Thymus (tissue), 11 donors: ENCODE results near the gene CYP2W1. TPM values are rescaled to one million over a fixed set of nuclear protein-coding genes. Genes with fewer than 3 reads are reported as not detected.

Experiments used
- DNase-seq, 9 donors: peaks; one replicate each; pipeline ENCODE4 v3.0.0-alpha.2; 2013; ENCODE audit warnings: low spot score in 9 of 9, low read depth in 6 of 9, missing footprints in 1 of 9
- H3K27ac ChIP-seq, 2 donors: one replicate each; pipeline ENCODE4 v1.5.1; 2013; ENCODE audit warnings: control low read depth in 1 of 2, low read depth in 1 of 2, low read length in 1 of 2, mild to moderate bottlenecking in 1 of 2, moderate library complexity in 1 of 2
- H3K27me3 ChIP-seq, 2 donors: one replicate each; pipeline ENCODE4 v1.5.1; 2013; ENCODE audit warnings: low read length in 1 of 2; ENCODE audit not compliant: control insufficient read depth in 2 of 2, insufficient read depth in 1 of 2
- H3K36me3 ChIP-seq, 2 donors: one replicate each; pipeline ENCODE4 v1.5.1; 2013; ENCODE audit warnings: low read length in 1 of 2, mild to moderate bottlenecking in 1 of 2, moderate library complexity in 1 of 2; ENCODE audit not compliant: control insufficient read depth in 2 of 2, insufficient read depth in 2 of 2
- H3K4me1 ChIP-seq, 2 donors: one replicate each; pipeline ENCODE4 v1.5.1; 2013; ENCODE audit warnings: low read length in 2 of 2; ENCODE audit not compliant: control insufficient read depth in 2 of 2, insufficient read depth in 2 of 2
- H3K4me3 ChIP-seq, 2 donors: one replicate each; pipeline ENCODE4 v1.5.1; 2013; ENCODE audit warnings: low read length in 2 of 2, control low read depth in 1 of 2, mild to moderate bottlenecking in 1 of 2
- H3K9me3 ChIP-seq, 2 donors: one replicate each; pipeline ENCODE4 v1.5.1; 2013; ENCODE audit warnings: low read length in 1 of 2, mild to moderate bottlenecking in 1 of 2; ENCODE audit not compliant: control insufficient read depth in 2 of 2, insufficient read depth in 1 of 2
- WGBS: extraction: QIAGEN DNeasy Blood & Tissue Kit; methylation state at CpG from one replicate; pipeline ENCODE4 v1.1.7; 2013; 5-methylcytosine and 5-hydroxymethylcytosine counted together
- polyA plus RNA-seq: library from polyadenylated mRNA; stranded (reverse); fragments of 200-250 nt; gene quantifications from one replicate; pipeline ENCODE4 v1.2.3, GENCODE V29; 2013
- total RNA-seq: library from RNA; stranded (reverse); fragments of 120-200 nt; gene quantifications from one replicate; pipeline ENCODE4 v1.2.4, GENCODE V29; 2013
- donor health status: healthy.

Gene CYP2W1
- total and polyA plus RNA-seq, 2 donors, result 0.09 to 0.48 TPM

- no peak for DNase-seq
- H3K9me3 ChIP-seq, result no peaks in the 10 kb centered on the region
These were observed 29.2 kb downstream of the CYP2W1 start for GRCh38 chr7:1012004-1012715.

DNA sequence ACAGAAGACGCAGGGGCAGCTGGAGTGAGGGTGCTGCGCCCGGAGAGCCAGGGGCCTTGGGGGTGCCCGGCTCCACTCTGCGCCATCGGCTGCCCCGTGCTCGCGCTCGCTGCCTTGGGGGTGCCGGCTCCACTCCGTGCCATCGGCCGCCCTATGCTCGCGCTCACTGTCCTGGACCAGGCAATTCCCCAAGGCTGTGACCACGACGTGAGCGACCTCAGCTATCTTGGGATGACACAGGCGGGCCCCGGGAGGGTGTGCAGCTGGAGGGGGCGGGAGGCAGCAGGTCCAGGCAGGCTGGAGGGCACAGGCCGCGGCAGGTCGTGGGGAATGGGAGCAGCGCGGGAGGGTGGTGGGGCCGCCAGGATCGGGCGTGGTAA, 29.7 kb downstream of the CYP2W1 start:
- peaks cover 0 to 5% of the 10 kb centered on the region in 2 donors for H3K4me1 ChIP-seq
- H3K9me3 ChIP-seq, result no peaks in the 10 kb centered on the region
- no peak overlapping the region for H3K4me3 ChIP-seq
- 90% methylated on average over 30 of the region's 30 CpGs for WGBS
- no peak for DNase-seq
- peaks cover 0 to 4% of the 10 kb centered on the region in 2 donors for H3K36me3 ChIP-seq
- H3K27ac ChIP-seq, result no peak overlapping the region
- no peaks in the 10 kb centered on the region for H3K27me3 ChIP-seq

More at GRCh38 chr7:1012004-1012715, 29.2 kb downstream of the CYP2W1 start:
- H3K27ac ChIP-seq, result no peak overlapping the region
- H3K27me3 ChIP-seq, result no peaks in the 10 kb centered on the region
- peaks cover 0 to 5% of the 10 kb centered on the region in 2 donors for H3K4me1 ChIP-seq
- peaks cover 0 to 4% of the 10 kb centered on the region in 2 donors for H3K36me3 ChIP-seq
- 64% methylated on average over 32 of the region's 32 CpGs for WGBS
- H3K4me3 ChIP-seq, result no peak overlapping the region

DNA sequence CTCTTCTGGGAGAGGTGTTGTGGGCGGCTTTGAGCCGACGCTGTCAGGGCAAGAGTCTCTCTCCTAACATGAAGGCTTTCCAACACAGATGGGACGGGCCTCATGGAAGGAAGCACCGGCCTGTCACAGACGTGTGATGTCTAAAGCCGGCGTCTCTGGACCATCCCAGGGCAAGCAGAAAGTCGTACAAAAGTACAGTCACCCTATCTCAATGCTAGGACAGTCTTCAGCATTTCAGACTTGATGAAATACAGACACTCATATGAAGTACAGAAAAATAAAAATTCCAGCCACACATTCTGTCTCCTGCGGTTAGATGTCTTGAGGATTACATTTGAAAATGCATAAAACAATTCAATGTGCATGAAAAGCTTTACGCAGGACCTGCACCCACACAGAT, 30.6 kb downstream of the CYP2W1 start:
- H3K4me3 ChIP-seq, result no peak overlapping the region
- no peaks in the 10 kb centered on the region for H3K9me3 ChIP-seq
- no peak for DNase-seq
- H3K27me3 ChIP-seq, result no peaks in the 10 kb centered on the region
- 95% methylated on average over 11 of the region's 11 CpGs for WGBS
- no peak overlapping the region for H3K27ac ChIP-seq
- H3K36me3 ChIP-seq, result peaks cover 0 to 4% of the 10 kb centered on the region in 2 donors
- peaks cover 0 to 5% of the 10 kb centered on the region in 2 donors for H3K4me1 ChIP-seq

DNA sequence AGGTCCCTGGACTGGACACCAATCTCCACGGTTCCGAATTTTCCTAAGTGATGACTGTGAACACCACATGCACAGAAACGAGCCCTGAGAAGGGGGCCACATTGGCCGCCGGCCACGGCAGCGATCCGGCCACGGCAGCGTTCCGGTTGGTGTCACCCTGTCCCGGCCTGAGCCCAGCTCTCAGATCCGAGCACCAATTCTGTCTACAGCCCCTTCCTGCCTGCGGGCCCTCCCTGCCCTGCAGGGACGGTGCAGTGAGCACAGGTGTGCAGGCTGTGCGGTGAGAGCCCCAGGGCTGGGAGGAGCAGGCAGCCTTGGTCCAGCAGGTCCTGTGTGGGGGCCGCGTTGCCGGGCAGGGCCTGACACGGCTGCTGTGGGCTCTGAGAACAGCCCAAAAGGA, 31.7 kb downstream of the CYP2W1 start:
- H3K27me3 ChIP-seq, result no peaks in the 10 kb centered on the region
- no peaks in the 10 kb centered on the region for H3K36me3 ChIP-seq
- H3K27ac ChIP-seq, result no peak overlapping the region
- H3K9me3 ChIP-seq, result peaks cover 0 to 3% of the 10 kb centered on the region in 2 donors
- H3K4me3 ChIP-seq, result no peak overlapping the region
- 92% methylated on average over 20 of the region's 20 CpGs for WGBS
- peaks cover 0 to 5% of the 10 kb centered on the region in 2 donors for H3K4me1 ChIP-seq
- no peak for DNase-seq

DNA sequence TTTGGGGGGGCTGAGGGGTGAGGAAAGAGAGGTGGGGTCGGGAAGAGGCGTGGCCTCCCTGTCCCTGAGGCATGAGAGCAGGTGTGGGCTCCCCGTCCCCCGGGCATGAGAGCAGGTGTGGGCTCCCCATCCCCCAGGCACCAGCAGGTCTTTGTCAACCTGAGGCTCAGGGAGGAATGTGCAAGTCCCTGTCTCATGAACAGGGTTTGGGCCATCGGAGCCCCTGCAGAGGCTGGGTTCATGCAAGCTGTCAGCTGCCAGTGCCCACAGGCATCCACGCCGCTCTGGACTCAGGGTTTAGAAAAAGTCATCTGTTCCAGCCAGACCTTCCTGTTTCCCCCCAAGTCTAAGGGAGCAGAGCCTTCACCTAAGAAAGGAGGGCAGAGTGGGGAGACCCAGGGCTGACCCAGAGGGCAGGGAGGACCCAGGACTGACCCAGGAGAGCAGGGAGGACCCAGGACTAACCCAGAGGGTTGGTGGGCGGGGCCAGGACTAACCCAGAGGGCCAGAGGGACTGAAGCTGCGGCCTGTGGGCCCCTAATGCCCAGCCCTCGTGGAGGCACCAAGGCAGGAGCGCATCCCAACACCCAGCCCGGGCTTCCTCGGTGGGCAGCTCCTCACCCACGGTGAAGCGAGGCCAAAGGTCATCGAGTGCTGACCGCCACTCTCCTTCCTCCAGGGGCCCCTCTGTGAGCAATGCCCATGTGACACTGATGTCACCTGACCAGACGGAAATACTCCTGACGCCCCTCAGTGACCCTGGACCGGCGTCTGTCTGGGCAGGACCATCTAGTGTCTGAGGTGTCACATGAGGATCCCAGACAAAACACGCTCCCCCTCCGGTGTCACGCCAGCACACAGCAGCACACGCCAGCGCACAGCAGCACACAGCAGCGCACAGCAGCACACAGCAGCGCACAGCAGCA, 32.5 kb downstream of the CYP2W1 start:
- H3K27me3 ChIP-seq, result no peaks in the 10 kb centered on the region
- no peak overlapping the region for H3K27ac ChIP-seq
- no peak for DNase-seq
- 91% methylated on average over 28 of the region's 28 CpGs for WGBS
- H3K4me1 ChIP-seq, result peaks cover 0 to 5% of the 10 kb centered on the region in 2 donors
- H3K36me3 ChIP-seq, result no peaks in the 10 kb centered on the region
- no peak overlapping the region for H3K4me3 ChIP-seq
- peaks cover 0 to 8% of the 10 kb centered on the region in 2 donors for H3K9me3 ChIP-seq

- DNase-seq, result no peak
- no peak overlapping the region for H3K27ac ChIP-seq
- H3K4me3 ChIP-seq, result no peak overlapping the region
- H3K36me3 ChIP-seq, result peaks cover 0 to 5% of the 10 kb centered on the region in 2 donors
- 90% methylated on average over 51 of the region's 51 CpGs for WGBS
- H3K4me1 ChIP-seq, result peaks cover 0 to 5% of the 10 kb centered on the region in 2 donors
- H3K9me3 ChIP-seq, result peaks cover 4 to 22% of the 10 kb centered on the region in 2 donors
- no peaks in the 10 kb centered on the region for H3K27me3 ChIP-seq
These were observed 33.9 kb downstream of the CYP2W1 start for GRCh38 chr7:1016577-1017531.

GRCh38 chr7:1017586-1018333, 34.8 kb downstream of the CYP2W1 start:
- 97% methylated on average over 34 of the region's 34 CpGs for WGBS
- H3K27me3 ChIP-seq, result no peaks in the 10 kb centered on the region
- no peak for DNase-seq
- H3K4me1 ChIP-seq, result peaks cover 0 to 5% of the 10 kb centered on the region in 2 donors
- H3K4me3 ChIP-seq, result no peak overlapping the region
- no peak overlapping the region for H3K27ac ChIP-seq
- peaks cover 6 to 25% of the 10 kb centered on the region in 2 donors for H3K9me3 ChIP-seq
- H3K36me3 ChIP-seq, result peaks cover 0 to 5% of the 10 kb centered on the region in 2 donors

GRCh38 chr7:1018334-1018695, 35.3 kb downstream of the CYP2W1 start:
- no peak for DNase-seq

More at GRCh38 chr7:1018334-1018695, 35.3 kb downstream of the CYP2W1 start:
- Histone ChIP-seq H3K27ac (no peak overlapping the region), H3K36me3 (peaks cover 0 to 5% of the 10 kb centered on the region in 2 donors), H3K4me1 (peaks cover 0 to 3% of the 10 kb centered on the region in 2 donors), H3K9me3 (peaks cover 6 to 25% of the 10 kb centered on the region in 2 donors), H3K4me3 (no peak overlapping the region), H3K27me3 (no peaks in the 10 kb centered on the region)
- WGBS, result 98% methylated on average over 13 of the region's 13 CpGs
